GM18907 (cell line): Measurements from ENCODE around the gene CFAP73.
A peak's percentile ranks its signal among the peaks of the same experiment; 100 is the strongest.

Experiments
- ATAC-seq: cut with Tn5 transposase; IDR thresholded peaks from one replicate; pipeline ENCODE4 v1.9.1; 2021; ENCODE audit warnings: mild to moderate bottlenecking, moderate library complexity; ENCODE audit not compliant: unreplicated experiment

Gene CFAP73

DNA sequence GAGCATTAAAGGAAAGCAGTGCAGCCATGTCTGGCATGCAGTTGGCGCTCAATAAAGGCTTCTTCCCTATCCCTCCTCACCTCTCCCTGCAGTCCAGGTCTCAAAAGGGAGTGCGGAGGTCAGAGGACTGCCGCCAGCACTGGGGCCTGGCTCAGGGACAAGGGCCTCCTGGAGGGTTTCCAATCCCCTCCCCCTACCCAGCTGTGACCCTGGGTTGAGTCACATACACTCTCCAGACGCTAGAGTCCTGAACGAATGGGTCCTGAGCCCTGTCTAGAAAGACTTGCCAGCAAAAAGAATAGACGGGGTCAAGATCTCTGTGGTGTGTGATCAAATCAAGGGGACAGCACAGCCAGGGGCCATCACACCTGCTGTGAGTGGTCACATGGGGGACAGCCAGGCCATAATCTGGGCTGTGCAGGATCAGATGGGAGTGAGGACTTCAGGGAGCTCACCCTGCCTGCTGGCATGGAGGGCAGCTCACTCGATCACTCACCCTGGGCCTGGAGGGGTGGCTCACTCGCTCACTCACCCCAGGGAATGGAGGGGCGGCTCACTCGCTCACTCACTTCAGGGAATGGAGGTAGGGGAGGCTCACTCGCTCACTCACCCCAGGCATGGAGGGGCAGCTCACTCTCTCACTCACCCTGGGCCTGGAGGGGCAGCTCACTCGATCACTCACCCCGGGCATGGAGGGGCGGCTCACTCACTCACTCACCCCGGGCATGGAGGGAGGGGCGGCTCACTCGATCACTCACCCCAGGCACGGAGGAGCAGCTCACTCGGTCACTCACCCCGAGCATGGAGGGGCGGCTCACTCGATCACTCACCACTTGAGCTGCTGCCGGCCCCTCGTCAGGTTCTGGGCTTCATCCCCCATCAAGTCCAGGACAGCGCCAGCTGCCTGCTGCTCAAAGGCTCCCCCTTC, 12.8 kb downstream of the CFAP73 start:
- no peak for ATAC-seq

DNA sequence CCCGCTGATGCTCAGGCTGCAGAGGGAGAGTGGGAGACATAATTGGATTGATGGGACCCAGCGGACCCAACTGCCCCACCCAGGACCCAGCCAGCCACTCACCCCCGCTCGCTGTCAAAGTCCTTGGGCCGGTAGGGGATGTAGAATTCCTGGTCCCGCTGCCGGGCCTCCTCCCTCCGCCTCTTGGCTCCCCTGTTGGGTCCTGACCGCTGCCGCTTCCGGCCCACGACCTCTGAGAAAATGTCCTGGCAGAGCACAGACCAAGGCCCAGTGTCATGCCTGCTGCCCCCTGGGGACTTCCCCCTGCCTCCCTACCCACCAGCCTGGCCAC, 13.5 kb downstream of the CFAP73 start:
- ATAC-seq: no peak

- no peak for ATAC-seq
Observed at GRCh38 chr12:113164014-113164413, 14.5 kb downstream of the CFAP73 start.

- ATAC-seq: no peak
Observed at GRCh38 chr12:113165521-113166450, 16.3 kb downstream of the CFAP73 start.

DNA sequence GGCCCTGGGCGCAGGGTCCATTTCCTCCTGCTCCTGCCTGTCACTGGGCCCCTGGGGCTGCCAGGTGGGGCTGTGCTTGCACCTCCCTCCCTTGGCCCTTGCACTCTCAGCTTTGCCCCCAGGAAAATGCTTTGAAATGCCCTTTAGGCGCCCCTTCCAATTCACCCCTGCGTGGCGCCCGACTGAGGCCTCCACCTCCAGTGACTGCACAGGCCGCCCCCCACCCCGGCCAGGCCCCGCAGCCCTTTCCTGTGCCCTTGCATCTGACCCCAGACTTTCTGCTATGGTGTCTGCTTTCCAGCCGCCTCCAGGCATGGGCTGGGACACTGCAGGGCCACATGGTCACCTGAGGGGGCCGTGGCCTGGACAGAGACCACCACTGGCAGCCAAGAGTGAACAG, 18.3 kb downstream of the CFAP73 start:
- no peak for ATAC-seq

DNA sequence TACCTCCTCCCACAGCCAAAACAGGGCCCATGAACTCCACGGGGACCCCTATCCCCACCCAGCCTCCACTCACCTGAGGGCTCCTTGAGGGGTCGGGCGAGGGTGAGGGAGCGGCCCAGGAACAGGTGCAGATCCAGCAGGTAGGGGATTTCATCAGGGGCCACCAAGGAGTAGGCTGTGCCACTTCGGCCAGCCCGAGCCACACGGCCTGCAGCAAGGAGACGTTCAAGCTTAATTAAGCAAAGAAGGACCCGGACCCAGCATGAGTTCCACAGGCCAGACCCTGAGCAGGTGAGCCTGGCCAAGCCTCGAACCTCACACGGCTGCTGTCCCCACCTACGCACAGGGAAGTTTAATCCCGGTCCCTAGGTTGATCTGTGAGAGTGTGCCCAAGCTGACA, 20.2 kb downstream of the CFAP73 start:
- no peak for ATAC-seq

- no peak for ATAC-seq
Observed at GRCh38 chr12:113170457-113170856, 20.9 kb downstream of the CFAP73 start.

DNA sequence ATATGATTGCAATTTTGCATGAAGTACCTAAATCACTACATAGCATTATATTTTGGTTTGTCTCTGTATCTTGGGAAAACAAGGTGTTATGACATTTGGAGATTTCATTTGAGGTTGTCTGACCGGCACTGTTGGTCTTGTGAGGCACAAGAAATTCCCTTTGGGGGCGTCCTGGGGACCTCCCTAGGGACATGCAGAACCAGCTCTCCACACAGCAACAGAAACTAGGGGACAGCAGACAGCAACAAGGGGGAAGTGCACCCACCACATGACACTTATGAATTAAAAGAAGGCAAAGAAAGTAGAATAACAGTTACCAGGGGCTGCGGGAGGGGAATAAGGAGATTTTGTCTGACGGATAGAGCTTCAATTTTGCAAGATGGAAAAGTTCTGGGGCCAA, 21.4 kb downstream of the CFAP73 start:
- no peak for ATAC-seq

DNA sequence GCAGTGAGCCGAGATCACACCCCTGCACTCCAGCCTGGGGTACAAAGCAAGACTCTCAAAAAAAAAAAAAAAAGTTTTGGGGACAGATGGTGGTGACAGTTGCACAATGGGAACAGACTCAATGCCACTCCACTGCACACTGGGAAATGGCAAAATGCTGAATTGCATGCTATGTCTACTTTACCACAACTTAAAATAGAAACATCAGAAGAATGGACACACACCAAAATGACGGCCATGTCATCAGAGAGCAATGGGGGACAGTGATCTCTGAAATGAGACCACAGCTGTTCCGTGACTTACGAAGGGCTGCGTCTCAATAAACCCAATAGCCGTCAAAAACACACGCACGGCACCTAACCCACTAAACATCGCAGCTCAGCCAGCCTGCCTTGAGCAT, 22.0 kb downstream of the CFAP73 start:
- no peak for ATAC-seq

DNA sequence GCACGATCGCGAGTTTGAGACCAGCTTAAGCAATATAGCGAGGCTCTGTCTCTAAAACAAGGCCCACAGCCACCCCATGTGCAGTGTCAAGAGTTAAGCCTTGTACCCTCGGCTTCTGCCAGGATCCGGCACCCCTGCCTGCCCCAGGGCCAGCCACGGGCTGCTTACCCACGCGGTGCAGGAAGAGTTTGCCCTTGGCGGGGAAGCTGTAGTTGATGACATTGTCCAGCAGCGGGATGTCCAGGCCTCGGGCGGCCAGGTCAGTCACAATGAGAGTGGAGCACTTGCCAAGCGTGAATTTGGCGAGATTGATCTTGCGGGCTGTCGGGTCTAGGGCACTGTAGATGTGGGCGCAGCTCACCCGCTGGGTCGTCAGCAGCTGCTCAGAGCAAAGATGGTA, 22.7 kb downstream of the CFAP73 start:
- no peak for ATAC-seq

DNA sequence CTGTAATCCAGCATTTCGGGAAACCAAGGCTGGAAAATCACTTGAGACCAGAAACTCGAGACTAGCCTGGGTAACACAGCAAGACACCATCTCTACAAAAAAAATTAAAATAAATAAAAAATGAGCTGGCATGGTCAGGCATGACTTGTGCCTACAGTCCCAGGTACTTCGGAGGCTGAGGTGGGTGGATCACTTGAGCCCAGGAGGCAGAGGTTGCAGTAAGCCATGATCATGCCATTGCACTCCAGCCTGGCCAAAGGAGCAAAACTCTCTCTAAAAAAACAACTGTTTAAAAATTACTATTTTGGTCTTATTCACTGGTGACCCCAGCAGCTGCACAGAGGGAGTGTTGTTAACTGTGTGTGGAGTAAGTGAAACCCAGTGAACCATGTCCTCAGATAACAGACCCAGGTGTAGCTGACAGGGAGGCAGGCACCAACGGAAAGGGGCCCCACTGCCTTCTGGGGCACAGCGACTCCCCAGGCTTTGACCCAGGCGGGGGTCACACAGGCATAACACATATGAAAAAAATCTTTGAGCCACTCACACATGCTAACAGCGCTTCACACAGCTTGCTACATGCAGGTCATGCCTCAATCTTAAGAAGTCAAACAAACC, 23.7 kb downstream of the CFAP73 start:
- peak; percentile 69 for ATAC-seq

GRCh38 chr12:113174461-113175384, 25.2 kb downstream of the CFAP73 start:
- peak; percentile 45 for ATAC-seq

DNA sequence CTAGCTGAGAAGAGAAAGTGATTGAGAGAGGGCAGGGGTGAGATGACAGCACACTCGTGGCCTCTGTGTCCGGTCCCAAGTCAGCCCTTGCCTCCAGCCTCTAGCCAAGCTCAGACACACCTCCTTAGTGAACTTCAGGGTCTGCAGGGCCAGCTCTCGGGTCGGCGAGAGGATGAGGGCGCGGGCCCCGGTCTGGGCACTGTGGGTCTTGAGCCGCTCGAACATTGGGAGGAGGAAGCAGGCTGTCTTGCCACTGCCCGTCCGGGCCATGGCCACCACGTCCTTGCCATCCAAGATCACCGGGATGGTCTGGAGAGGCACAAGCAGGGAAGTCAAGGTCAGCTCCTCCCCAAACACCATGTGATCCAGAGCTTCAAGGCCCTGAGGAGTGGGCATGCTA, 29.5 kb downstream of the CFAP73 start:
- ATAC-seq: no peak

- no peak for ATAC-seq
Observed at GRCh38 chr12:113180333-113180732, 30.8 kb downstream of the CFAP73 start.

DNA sequence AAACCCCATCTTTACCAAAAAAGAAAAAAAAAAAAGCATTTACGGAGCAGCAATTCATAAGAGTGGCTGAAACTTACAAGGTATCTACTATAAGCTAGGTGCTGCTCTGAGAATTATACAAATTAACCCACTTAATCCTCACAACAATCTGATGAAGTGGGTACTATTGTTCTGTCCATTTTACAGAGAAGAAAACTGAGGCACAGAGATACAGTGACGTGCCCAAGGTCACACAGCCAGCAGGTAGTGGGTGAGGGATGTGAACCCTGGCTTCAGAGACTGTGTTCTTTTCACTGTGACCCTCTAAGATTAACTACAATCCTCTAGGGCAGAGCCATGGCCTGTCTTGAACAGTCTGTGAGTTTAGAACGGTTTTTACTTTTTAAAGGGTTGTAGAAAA, 32.5 kb downstream of the CFAP73 start:
- no peak for ATAC-seq

GRCh38 chr12:113183030-113183589, 33.6 kb downstream of the CFAP73 start:
- ATAC-seq: no peak

GRCh38 chr12:113184098-113184899, 34.8 kb downstream of the CFAP73 start:
- ATAC-seq: peak; percentile 52

GRCh38 chr12:113184900-113185179, 35.3 kb downstream of the CFAP73 start:
- ATAC-seq: peak; percentile 83
